Activated CD4-positive, CD25-positive, alpha-beta regulatory T cell treated with anti-CD3 and anti-CD28 coated beads, Interleukin-2, amount 50 U/mL, for 72 hours (primary cell): Measurements from ENCODE around the gene TMEM81.

Experiments
- DNase-seq: peaks from one replicate; pipeline ENCODE4 v3.0.0; 2021

TMEM81 gene

GRCh38 chr1:205057808-205058575, 26.3 kb downstream of the TMEM81 start:
- no peak for DNase-seq

- no peak for DNase-seq
Observed at GRCh38 chr1:205056956-205057568, 27.2 kb downstream of the TMEM81 start.

GRCh38 chr1:205056188-205056611, 28.1 kb downstream of the TMEM81 start:
- no peak for DNase-seq

DNA sequence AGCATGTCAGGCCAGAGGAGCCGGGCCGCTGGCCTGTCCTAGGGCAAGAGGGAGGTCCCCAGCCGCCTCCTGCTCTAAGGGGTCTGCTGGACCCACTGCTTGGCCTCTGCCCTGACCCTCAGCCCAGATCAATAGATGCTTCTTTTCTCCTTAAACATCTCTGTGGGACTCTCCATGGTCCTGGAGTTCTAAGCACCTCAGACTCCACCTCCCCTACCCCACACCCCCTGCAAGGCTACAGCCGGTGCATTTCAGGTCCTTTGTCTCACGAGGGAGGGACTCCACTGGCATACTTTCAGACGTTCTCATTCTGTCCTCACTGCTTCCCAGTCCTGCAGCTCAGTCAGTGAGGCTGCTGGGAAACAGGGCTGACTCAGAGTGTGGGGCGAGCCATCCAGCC, 30.2 kb downstream of the TMEM81 start:
- DNase-seq = no peak

- no peak for DNase-seq
Observed at GRCh38 chr1:205053296-205053695, 31.0 kb downstream of the TMEM81 start.

DNA sequence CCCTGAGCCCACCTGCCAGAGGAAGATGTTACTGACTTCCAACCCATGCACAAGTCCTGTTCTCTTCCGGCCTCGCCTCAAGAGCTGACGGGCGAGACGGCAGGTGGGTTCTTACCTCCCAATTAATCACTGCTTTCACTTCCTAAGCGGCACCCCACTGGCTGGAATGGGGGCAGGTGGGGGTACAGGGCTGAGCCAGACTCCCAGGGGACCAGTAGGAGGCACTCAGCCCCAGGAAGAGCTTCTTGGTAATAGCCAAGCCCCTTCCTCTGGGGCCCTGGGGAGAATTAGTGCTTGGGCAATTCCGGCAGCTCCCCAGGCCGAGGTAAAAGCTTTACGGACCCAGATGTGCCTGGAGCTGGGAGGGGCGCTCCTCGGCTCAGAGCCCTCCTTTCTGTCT, 31.6 kb downstream of the TMEM81 start:
- no peak for DNase-seq

DNA sequence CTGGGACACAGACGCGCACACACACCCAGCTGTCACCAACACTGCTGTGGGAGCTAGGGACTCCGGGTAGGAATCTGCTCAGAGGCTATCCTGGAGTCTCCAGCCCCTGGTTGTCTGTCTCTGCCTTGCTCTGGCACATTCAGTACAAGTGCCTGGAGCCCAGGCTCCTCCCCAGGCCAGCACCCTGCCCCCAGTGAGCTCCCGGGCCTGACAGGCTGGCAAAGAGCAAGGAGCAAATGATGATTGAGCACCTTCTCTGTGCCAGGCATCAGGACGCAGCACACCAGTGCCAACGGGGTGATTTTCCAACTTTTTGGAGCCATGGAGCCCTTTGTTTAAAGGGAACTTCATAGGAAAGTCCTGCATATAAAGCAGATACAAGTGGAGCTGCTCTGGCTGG, 34.8 kb downstream of the TMEM81 start:
- DNase-seq = no peak

DNA sequence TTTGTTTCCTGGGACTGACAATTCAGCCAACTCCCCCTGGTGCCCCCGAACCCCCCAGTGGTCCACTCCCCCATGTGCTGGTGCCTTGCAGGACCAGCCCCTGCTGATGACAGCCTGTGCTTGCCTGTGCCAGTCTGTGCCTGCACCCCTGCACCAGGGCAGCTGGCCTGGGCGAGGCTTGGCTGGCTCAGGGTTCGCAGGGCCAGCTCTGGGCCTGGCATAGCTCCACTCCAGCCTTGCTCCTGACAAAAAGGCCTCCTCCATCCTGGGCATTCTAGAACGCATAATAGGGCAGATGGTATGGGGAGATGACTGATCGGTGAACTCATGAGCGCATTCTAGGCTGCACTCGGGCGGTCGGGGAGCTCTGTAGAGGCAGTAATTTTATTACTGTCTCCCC, 35.9 kb downstream of the TMEM81 start:
- no peak for DNase-seq

DNA sequence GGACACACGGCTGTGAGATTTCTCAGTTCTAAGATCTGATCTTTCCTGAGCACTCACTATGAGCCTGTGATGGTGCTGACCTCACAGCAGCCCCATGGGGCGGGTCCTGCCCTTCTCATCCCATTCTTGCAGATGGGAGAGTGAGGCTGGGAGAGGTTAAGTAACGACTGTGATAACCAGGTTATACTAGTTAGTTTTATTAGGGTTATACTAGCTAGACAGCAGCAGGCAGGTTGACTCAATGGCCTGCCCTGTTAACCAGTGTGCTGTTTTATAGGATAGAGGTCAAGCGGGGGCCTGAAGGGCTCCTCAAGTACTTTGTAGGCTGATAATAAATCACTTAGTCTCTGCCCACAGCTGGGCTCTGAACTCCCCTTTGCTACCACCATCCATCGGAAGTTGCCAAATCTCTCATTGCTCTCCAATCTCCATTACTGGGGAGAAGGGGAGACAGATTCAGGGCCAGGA, 36.5 kb downstream of the TMEM81 start:
- no peak for DNase-seq

DNA sequence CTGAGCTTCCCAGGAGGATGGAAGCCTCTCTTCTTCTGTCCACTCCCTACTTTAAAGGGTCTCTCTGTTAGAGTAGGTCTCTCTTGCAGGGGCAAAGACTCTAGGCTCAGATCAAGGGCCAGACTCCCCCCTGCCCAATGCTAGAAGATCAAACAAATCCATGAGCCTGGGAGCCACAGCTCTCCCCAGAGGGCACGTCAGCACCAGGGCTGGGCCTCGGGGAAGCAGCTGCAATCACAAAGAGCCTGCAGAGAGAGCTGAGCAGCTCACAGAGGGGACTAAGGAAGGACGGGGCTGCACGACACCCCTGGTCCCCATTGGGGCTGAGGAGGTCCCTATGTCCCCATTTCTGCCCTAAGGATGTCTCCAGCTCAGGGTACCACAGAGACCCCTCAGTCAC, 37.4 kb downstream of the TMEM81 start:
- DNase-seq = no peak

- DNase-seq = no peak
Observed at GRCh38 chr1:205045146-205045545, 39.1 kb downstream of the TMEM81 start.

DNA sequence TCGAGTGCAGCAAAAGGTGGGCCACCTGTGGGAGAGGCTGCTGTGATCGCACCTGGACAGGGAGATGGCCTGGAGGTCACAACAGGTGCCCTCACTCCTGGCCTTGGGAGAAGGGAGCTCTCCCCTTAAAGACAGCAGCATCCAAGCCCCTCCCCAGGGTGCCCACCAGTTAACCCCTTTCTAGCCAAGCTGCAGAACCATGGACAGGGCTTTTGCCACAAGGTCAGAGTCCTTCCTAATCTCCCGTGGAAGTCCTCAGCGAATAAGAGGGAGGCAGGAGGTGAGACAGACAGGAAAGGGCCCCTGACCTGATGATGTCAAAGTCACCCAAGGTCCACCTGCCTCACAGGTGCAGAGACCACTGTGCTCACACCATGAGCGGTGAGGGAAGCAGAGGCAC, 39.5 kb downstream of the TMEM81 start:
- DNase-seq = no peak

DNA sequence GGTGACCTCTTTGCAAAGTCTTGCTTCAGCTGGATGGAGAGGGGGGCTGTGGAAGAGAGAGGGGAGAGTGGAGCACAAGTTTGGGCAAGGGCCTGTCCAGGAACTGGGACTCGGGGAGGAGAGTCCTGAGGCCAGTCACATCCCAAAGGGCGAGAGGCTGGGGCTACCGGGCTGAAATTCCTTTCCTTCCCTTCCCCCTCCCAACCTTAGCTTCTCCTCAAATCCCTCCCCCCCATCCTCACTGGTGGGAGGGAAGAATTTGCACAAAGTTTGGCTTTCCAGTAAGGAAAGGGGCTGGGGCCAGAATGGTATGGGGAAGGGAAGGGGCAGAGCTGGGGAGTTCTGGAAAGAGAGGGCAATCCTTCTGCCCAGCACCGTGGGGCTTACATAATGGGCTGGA, 40.4 kb downstream of the TMEM81 start:
- no peak for DNase-seq

GRCh38 chr1:205042911-205043806, 41.1 kb downstream of the TMEM81 start, which contains the start of gene CNTN2:
TSS of gene CNTN2 (plus strand) at chr1:205043212. CDS start at chr1:205053186, 9,974 bp downstream.
- no peak for DNase-seq

- no peak for DNase-seq
Observed at GRCh38 chr1:205041998-205042910, 42.0 kb downstream of the TMEM81 start.

- DNase-seq = no peak
Observed at GRCh38 chr1:205041001-205041715, 43.1 kb downstream of the TMEM81 start.

DNA sequence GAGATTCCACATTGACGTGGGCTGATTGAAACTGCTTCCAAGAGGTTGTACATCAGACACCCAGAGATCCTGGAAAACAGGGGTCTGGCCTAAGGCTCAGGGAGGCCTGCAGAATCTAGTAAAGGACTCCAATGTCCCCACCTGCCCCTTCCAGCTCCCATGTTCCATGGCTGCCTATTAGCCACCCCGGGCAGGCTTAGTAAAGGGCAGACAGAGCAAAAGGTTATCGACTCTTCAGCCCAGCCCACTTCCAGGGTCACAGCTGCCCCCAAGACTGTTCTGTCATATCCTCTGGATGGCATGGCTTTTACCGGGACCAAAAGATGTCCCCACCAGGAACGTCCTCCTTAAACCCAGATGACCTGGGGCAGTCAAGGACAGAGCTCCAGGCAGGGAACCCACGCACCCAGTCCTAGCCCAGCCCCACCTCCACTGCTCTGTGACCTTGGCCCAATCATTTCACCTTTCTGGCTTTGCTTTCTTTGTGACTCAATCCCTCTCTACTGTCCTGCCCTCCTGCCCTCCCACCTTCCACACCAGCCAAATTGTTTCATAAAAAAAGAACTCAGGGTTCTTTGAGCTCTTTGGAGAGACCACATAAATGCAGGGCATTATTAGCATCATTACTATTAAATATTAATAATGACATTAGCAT, 46.0 kb downstream of the TMEM81 start:
- no peak for DNase-seq

GRCh38 chr1:205037539-205037938, 46.7 kb downstream of the TMEM81 start:
- DNase-seq = no peak
